Mammary epithelial cell (primary cell): Measurements from ENCODE around the gene KLC4.

Experiments used
- EZH2 ChIP-seq: IDR thresholded peaks from 2 replicates; pipeline ENCODE4 v1.6.1; 2012; ENCODE audit warnings: low read length, inconsistent platforms, borderline replicate concordance
- TF ChIP-seq, protein P1 (sequence below), 2 donors: IDR thresholded peaks in 1 of 2; conservative IDR thresholded peaks in 1 of 2; 2 replicates each; pipeline ENCODE4 v1.5.1; 2011 to 2012; ENCODE audit warnings: inconsistent platforms in 2 of 2, low read length in 2 of 2, mild to moderate bottlenecking in 2 of 2, control low read depth in 1 of 2, low read depth in 1 of 2; ENCODE audit not compliant: insufficient read depth in 1 of 2; ENCODE audit errors: extremely low read depth in 1 of 2

DNA sequence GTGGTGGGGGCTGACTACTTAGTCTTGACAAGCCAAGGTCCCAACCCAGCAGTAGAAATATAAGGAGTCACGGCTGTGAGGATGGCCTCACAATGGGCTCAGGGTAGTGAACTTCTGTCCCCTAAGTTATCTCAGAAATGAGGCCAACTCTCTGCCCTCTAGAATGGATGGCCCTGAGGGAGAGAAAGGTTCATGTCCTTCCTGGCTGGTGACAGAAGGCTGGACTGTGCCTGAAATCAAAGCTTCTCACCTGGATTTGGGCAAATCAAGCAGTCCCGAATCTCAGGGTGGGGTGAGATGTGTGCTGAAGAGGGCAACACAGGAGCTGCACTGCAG is 25.3 kb upstream of the KLC4 start:
- TF ChIP-seq, protein P1, sequence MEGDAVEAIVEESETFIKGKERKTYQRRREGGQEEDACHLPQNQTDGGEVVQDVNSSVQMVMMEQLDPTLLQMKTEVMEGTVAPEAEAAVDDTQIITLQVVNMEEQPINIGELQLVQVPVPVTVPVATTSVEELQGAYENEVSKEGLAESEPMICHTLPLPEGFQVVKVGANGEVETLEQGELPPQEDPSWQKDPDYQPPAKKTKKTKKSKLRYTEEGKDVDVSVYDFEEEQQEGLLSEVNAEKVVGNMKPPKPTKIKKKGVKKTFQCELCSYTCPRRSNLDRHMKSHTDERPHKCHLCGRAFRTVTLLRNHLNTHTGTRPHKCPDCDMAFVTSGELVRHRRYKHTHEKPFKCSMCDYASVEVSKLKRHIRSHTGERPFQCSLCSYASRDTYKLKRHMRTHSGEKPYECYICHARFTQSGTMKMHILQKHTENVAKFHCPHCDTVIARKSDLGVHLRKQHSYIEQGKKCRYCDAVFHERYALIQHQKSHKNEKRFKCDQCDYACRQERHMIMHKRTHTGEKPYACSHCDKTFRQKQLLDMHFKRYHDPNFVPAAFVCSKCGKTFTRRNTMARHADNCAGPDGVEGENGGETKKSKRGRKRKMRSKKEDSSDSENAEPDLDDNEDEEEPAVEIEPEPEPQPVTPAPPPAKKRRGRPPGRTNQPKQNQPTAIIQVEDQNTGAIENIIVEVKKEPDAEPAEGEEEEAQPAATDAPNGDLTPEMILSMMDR (conservative IDR thresholded peaks at IDR 0.05 in 1 of 2, IDR thresholded peaks at IDR 0.05 in 1 of 2; ENCODE audit: extremely low read depth in 1 of 2, insufficient read depth in 1 of 2, low read depth in 1 of 2, low read length in 2 of 2), result no peak
- no peak for TF ChIP-seq EZH2
